Activated T-cell treated with anti-CD3 and anti-CD28 coated beads, Interleukin-2, amount 50 U/mL, for 4 hours (primary cell): Measurements from ENCODE around the gene SYTL4. TPM values are rescaled to one million over a fixed set of nuclear protein-coding genes. Genes with fewer than 3 reads are reported as not detected.
"Not testable (repeated sequence)": the region's sequence is repeated elsewhere in the genome, so short reads cannot be mapped to it uniquely, and the experiment has no call there.

Source experiments
- ATAC-seq, 2 donors: fragments of 200-7000 bp; cut with Tn5 transposase; one replicate each; pipeline ENCODE4 v1.10.0; 2021
- DNase-seq: peaks from one replicate; pipeline ENCODE4 v3.0.0-alpha.2; 2020
- H3K27me3 Mint-ChIP-seq: one replicate; pipeline ENCODE4 v1.8.0; 2021; ENCODE audit warnings: low read depth, mixed read lengths
- H3K36me3 Mint-ChIP-seq: one replicate; pipeline ENCODE4 v1.8.0; 2022; ENCODE audit warnings: mixed read lengths; ENCODE audit not compliant: insufficient read depth
- H3K4me1 Mint-ChIP-seq: one replicate; pipeline ENCODE4 v1.8.0; 2021; ENCODE audit warnings: low read depth, mixed read lengths
- H3K4me3 Mint-ChIP-seq: one replicate; pipeline ENCODE4 v1.8.0; 2021; ENCODE audit warnings: mild to moderate bottlenecking, moderate library complexity, mixed read lengths
- H3K9me3 Mint-ChIP-seq: one replicate; pipeline ENCODE4 v1.8.0; 2021; ENCODE audit warnings: mixed read lengths
- total RNA-seq, 3 donors: library from RNA; stranded (reverse); gene quantifications; one replicate each; pipeline ENCODE4 v1.2.1, GENCODE V29; 2021

SYTL4 gene
- under 1 TPM; 0.08 to 0.13 (median 0.11) TPM for total RNA-seq

DNA sequence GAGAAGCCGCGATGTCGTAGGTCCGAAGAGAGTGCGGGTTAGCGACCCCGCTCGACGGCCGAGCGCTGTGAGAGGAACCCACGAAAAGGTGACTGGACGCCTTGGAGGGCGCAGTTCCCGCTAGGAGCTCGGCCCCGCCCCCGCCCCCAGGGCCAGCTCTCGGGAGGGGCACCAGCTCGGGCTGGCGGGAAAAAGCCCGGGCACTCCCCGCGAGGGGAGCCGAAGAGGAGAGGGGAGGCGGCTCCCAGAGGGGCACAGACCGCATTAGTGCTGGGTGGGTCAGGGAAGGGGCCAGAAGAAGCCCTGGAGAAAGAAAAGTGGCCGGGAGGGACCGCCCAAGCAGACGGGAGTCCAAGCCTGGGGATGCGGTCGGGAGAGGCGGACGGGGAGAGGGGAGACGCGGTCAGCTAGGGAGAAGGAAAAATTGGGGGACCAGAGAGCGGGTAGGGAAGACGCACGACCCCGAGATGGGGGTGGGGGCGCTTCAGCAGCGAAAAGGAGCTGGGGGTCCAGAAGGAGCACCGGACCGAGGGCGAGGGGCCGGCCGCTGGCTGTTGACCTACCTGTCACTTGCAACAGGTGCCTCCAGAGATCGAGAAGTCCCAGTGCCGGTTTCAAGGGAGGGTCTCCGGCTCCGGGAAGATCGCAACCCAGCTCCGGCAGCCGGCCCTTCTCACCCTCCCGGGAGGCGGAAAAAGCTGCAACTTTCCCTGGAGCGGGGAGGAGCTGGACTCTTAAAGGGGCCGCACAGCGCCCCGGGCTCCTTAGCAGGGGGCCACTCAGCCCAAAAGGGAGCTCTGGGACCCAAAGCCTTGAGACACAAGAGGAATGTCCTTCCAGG lies at the start of gene SYTL4:
TSS of gene SYTL4 (minus strand) at position 681 of the 841 bp plus-strand sequence. CDS start 30,084 bp downstream, outside the sequence.
- DNase-seq (no peak), ATAC-seq (no peak)
- Mint-ChIP-seq H3K36me3 (no peaks in the 10 kb centered on the region), H3K9me3 (no peaks in the 10 kb centered on the region), H3K4me3 (peak within 1 kb of the TSS; percentile 21), H3K27me3 (peaks cover 30% of the 10 kb centered on the region), H3K4me1 (peaks cover 4% of the 10 kb centered on the region)

DNA sequence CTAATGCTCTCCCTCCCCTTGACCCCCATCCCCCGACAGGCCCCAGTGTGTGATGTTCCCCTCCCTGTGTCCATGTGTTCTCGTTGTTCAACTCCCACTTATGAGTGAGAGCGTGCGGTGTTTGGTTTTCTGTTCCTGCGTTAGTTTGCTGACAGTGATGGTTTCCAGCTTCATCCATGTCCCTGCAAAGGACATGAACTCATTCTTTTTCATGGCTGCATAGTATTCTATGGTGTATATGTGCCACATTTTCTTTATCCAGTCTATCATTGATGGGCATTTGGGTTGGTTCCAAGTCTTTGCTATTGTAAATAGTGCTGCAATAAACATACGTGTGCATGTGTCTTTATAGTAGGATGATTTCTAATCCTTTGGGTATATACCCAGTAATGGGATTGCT lies 37.5 kb upstream of the SYTL4 start:
- H3K27me3 Mint-ChIP-seq, DNase-seq, H3K36me3 Mint-ChIP-seq, H3K9me3 Mint-ChIP-seq, ATAC-seq, H3K4me1 Mint-ChIP-seq, H3K4me3 Mint-ChIP-seq: not testable (repeated sequence)

- Mint-ChIP-seq H3K4me3 (no peak overlapping the region), H3K36me3 (no peaks in the 10 kb centered on the region), H3K4me1 (no peaks in the 10 kb centered on the region), H3K27me3 (peaks cover 8% of the 10 kb centered on the region), H3K9me3 (no peaks in the 10 kb centered on the region)
- ATAC-seq = peak in 1 of 2 donors; percentile 63
- peak; percentile 89 for DNase-seq
These were observed 36.9 kb upstream of the SYTL4 start for GRCh38 chrX:100768679-100769338.

GRCh38 chrX:100750883-100751282 lies 19.0 kb upstream of the SYTL4 start:
- Mint-ChIP-seq H3K9me3 (no peaks in the 10 kb centered on the region), H3K27me3 (peaks cover 15% of the 10 kb centered on the region), H3K4me1 (no peaks in the 10 kb centered on the region), H3K36me3 (no peaks in the 10 kb centered on the region), H3K4me3 (no peak overlapping the region)
- ATAC-seq = no peak
- no peak for DNase-seq

- ATAC-seq (no peak), DNase-seq (no peak)
- no peaks in the 10 kb centered on the region for H3K4me1 Mint-ChIP-seq
- H3K36me3 Mint-ChIP-seq = no peaks in the 10 kb centered on the region
- H3K4me3 Mint-ChIP-seq = no peak overlapping the region
- H3K27me3 Mint-ChIP-seq = peaks cover 15% of the 10 kb centered on the region
- H3K9me3 Mint-ChIP-seq = no peaks in the 10 kb centered on the region
These were observed 16.2 kb upstream of the SYTL4 start for GRCh38 chrX:100748108-100748507.

DNA sequence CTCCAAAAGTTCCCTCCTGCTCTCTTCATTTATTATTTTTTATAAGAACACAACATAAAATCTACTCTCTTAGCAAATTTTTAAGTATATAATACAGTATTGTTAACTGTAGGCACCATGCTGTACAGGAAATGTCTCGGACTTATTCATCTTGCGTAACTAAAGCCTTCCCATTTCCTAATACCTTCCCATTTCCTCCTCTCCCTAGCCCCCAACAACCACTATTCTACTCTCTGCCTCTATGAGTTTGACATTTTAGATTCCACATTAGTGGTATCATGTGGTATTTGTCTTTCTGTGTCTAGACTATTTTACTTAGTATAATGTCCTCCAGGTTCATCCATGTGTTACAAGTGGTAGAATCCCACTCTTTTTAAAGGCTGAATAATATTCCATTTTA lies 15.8 kb upstream of the SYTL4 start:
- Mint-ChIP-seq H3K36me3 (no peaks in the 10 kb centered on the region), H3K4me3 (no peak overlapping the region), H3K27me3 (peaks cover 15% of the 10 kb centered on the region), H3K4me1 (no peaks in the 10 kb centered on the region), H3K9me3 (no peaks in the 10 kb centered on the region)
- no peak for ATAC-seq
- no peak for DNase-seq

GRCh38 chrX:100747090-100747489 lies 15.2 kb upstream of the SYTL4 start:
- Mint-ChIP-seq H3K36me3 (no peaks in the 10 kb centered on the region), H3K4me3 (no peak overlapping the region), H3K27me3 (peaks cover 11% of the 10 kb centered on the region), H3K4me1 (no peaks in the 10 kb centered on the region), H3K9me3 (no peaks in the 10 kb centered on the region)
- ATAC-seq = no peak
- DNase-seq = no peak

GRCh38 chrX:100745806-100746537 lies 14.1 kb upstream of the SYTL4 start:
- Mint-ChIP-seq H3K4me3 (no peak overlapping the region), H3K9me3 (no peaks in the 10 kb centered on the region), H3K36me3 (no peaks in the 10 kb centered on the region), H3K27me3 (peaks cover 6% of the 10 kb centered on the region), H3K4me1 (no peaks in the 10 kb centered on the region)
- ATAC-seq (no peak), DNase-seq (no peak)

- DNase-seq (no peak), ATAC-seq (no peak)
- Mint-ChIP-seq H3K36me3 (no peaks in the 10 kb centered on the region), H3K9me3 (no peaks in the 10 kb centered on the region), H3K4me1 (no peaks in the 10 kb centered on the region), H3K27me3 (peaks cover 6% of the 10 kb centered on the region), H3K4me3 (no peak overlapping the region)
These were observed 13.3 kb upstream of the SYTL4 start for GRCh38 chrX:100745205-100745604.

DNA sequence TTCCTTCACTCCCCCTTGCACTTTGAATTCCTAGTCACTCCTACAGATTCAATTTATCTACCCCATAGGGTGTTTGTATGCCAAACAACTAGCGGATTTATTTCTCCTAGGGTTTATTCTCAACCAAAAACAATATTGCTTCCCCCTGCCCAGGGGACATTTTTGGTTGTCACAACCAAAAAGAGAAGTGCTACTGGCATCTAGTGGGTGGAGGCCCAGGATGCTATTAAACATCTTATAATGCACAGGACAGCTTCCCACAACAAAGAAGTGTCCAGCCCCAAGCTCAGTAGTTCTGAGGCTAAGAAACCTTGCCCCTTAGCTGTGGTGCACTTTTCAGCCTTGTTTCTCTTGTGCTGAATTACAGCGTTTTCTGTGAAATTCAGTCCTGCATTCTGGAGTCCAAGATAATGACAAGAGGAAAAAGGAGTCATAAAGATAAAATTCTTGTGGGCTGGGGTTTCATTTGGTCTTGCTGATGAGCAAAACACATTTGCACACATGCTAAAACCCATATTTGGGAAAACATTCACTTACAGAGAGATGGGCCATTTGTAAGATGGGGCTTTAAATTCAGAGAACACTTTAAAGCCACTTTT lies 11.2 kb upstream of the SYTL4 start:
- H3K9me3 Mint-ChIP-seq = no peaks in the 10 kb centered on the region
- H3K4me3 Mint-ChIP-seq = no peak overlapping the region
- DNase-seq = no peak
- H3K36me3 Mint-ChIP-seq = no peaks in the 10 kb centered on the region
- no peaks in the 10 kb centered on the region for H3K4me1 Mint-ChIP-seq
- H3K27me3 Mint-ChIP-seq = peaks cover 6% of the 10 kb centered on the region
- ATAC-seq = no peak

GRCh38 chrX:100724006-100724405 lies 7.9 kb downstream of the SYTL4 start:
- H3K4me1 Mint-ChIP-seq, ATAC-seq, DNase-seq, H3K9me3 Mint-ChIP-seq, H3K4me3 Mint-ChIP-seq, H3K36me3 Mint-ChIP-seq, H3K27me3 Mint-ChIP-seq: not testable (repeated sequence)

GRCh38 chrX:100721328-100721727 lies 10.6 kb downstream of the SYTL4 start:
- ATAC-seq (no peak), DNase-seq (no peak)
- Mint-ChIP-seq H3K4me1 (no peaks in the 10 kb centered on the region), H3K9me3 (no peaks in the 10 kb centered on the region), H3K36me3 (no peaks in the 10 kb centered on the region), H3K4me3 (no peak overlapping the region), H3K27me3 (peaks cover 2% of the 10 kb centered on the region)

GRCh38 chrX:100720301-100720700 lies 11.6 kb downstream of the SYTL4 start:
- Mint-ChIP-seq H3K36me3 (no peaks in the 10 kb centered on the region), H3K9me3 (no peaks in the 10 kb centered on the region), H3K27me3 (no peaks in the 10 kb centered on the region), H3K4me1 (no peaks in the 10 kb centered on the region), H3K4me3 (no peak overlapping the region)
- ATAC-seq (no peak), DNase-seq (no peak)

GRCh38 chrX:100719139-100719538 lies 12.8 kb downstream of the SYTL4 start:
- H3K9me3 Mint-ChIP-seq = no peaks in the 10 kb centered on the region
- no peaks in the 10 kb centered on the region for H3K27me3 Mint-ChIP-seq
- no peaks in the 10 kb centered on the region for H3K36me3 Mint-ChIP-seq
- no peak for ATAC-seq
- no peaks in the 10 kb centered on the region for H3K4me1 Mint-ChIP-seq
- no peak for DNase-seq
- no peak overlapping the region for H3K4me3 Mint-ChIP-seq
